Peyer's patch (tissue), 4 donors: Measurements from ENCODE around the gene INPP5A. TPM values are rescaled to one million over a fixed set of nuclear protein-coding genes. Genes with fewer than 3 reads are reported as not detected.

Experiments used
- DNase-seq, 3 donors: peaks; one replicate each; pipeline ENCODE4 v3.0.0-alpha.2; 2017 to 2019
- H3K27ac ChIP-seq, 4 donors: fragments of 200-600 bp; sonication (generic); one replicate each; pipeline ENCODE4 v1.5.1; 2016 to 2019
- H3K27me3 ChIP-seq, 2 donors: fragments of 200-600 bp; sonication (generic); one replicate each; pipeline ENCODE4 v1.5.1; 2019
- H3K36me3 ChIP-seq, 3 donors: fragments of 200-600 bp; sonication (generic); one replicate each; pipeline ENCODE4 v1.5.1; 2016 to 2019
- H3K4me1 ChIP-seq, 4 donors: fragments of 200-600 bp; sonication (generic); one replicate each; pipeline ENCODE4 v1.5.1; 2016 to 2019
- H3K4me3 ChIP-seq, 4 donors: fragments of 200-600 bp; sonication (generic); 1 replicate in 3 of 4; 2 replicates in 1 of 4; pipeline ENCODE4 v1.5.1; 2016 to 2019; ENCODE audit warnings: mild to moderate bottlenecking in 1 of 4
- H3K9me3 ChIP-seq, 4 donors: fragments of 200-600 bp; sonication (generic); one replicate each; pipeline ENCODE4 v1.5.1; 2016 to 2019; ENCODE audit warnings: mild to moderate bottlenecking in 1 of 4
- CTCF ChIP-seq, 6 experiments: fragments of 450-650 bp in 4 of 6; fragments of 200-600 bp in 2 of 6; sonication (generic) in 1 of 6; IDR thresholded peaks; one replicate each; pipeline ENCODE4 v1.5.1; 2017 to 2019; ENCODE audit warnings: antibody characterized with exemption in 6 of 6, mild to moderate bottlenecking in 3 of 6, moderate library complexity in 1 of 6
- POLR2A ChIP-seq, 2 donors: fragments of 450-650 bp; IDR thresholded peaks; one replicate each; pipeline ENCODE4 v1.5.1; 2017; ENCODE audit warnings: antibody characterized with exemption in 2 of 2, mild to moderate bottlenecking in 2 of 2, moderate library complexity in 2 of 2
- total RNA-seq, 4 donors: library from RNA; depleted of rRNA; stranded (reverse); fragments of >200 nt; gene quantifications; one replicate each; pipeline ENCODE4 v1.1.0, GENCODE V29; 2016

Gene INPP5A
- total RNA-seq, 4 donors from 2014 or later, result 33.8 to 76.4 (median 38.1) TPM

- peaks cover 0 to 32% (median 0%) of the 10 kb centered on the region in 3 donors for H3K36me3 ChIP-seq
- TF ChIP-seq POLR2A (IDR thresholded peaks at IDR 0.05), result no peak
- no peak for TF ChIP-seq CTCF (IDR thresholded peaks at IDR 0.05)
- H3K27ac ChIP-seq, result no peak overlapping the region
- H3K4me1 ChIP-seq, result no peaks in the 10 kb centered on the region
- H3K9me3 ChIP-seq, result no peaks in the 10 kb centered on the region
- no peaks in the 10 kb centered on the region for H3K27me3 ChIP-seq
- no peak for DNase-seq
- no peak overlapping the region for H3K4me3 ChIP-seq
Measured at GRCh38 chr10:132716691-132717490, 179.3 kb downstream of the INPP5A start.

- no peaks in the 10 kb centered on the region for H3K27me3 ChIP-seq
- H3K36me3 ChIP-seq, result peaks cover 0 to 3% (median 0%) of the 10 kb centered on the region in 3 donors
- no peaks in the 10 kb centered on the region for H3K4me1 ChIP-seq
- H3K27ac ChIP-seq, result peak overlapping the region in 1 of 4 donors; percentile 6
- no peaks in the 10 kb centered on the region for H3K9me3 ChIP-seq
- DNase-seq, result no peak
- TF ChIP-seq POLR2A (IDR thresholded peaks at IDR 0.05) (no peak), CTCF (IDR thresholded peaks at IDR 0.05) (no peak)
- H3K4me3 ChIP-seq, result no peak overlapping the region
Measured at GRCh38 chr10:132721725-132722124, 184.1 kb downstream of the INPP5A start.

GRCh38 chr10:132722394-132723329 is 185.1 kb downstream of the INPP5A start:
- Histone ChIP-seq H3K9me3 (no peaks in the 10 kb centered on the region), H3K4me1 (no peaks in the 10 kb centered on the region), H3K27ac (no peak overlapping the region), H3K27me3 (no peaks in the 10 kb centered on the region), H3K36me3 (peaks cover 0 to 8% (median 0%) of the 10 kb centered on the region in 3 donors), H3K4me3 (no peak overlapping the region)
- DNase-seq, result no peak
- no peak for TF ChIP-seq CTCF (IDR thresholded peaks at IDR 0.05)
- TF ChIP-seq POLR2A (IDR thresholded peaks at IDR 0.05), result no peak

- H3K4me3 ChIP-seq, result no peak overlapping the region
- no peaks in the 10 kb centered on the region for H3K4me1 ChIP-seq
- TF ChIP-seq CTCF (IDR thresholded peaks at IDR 0.05), result no peak
- TF ChIP-seq POLR2A (IDR thresholded peaks at IDR 0.05), result no peak
- H3K27ac ChIP-seq, result no peak overlapping the region
- H3K27me3 ChIP-seq, result no peaks in the 10 kb centered on the region
- H3K36me3 ChIP-seq, result peaks cover 0 to 16% (median 0%) of the 10 kb centered on the region in 3 donors
- no peak for DNase-seq
- no peaks in the 10 kb centered on the region for H3K9me3 ChIP-seq
Measured at GRCh38 chr10:132723330-132723970, 185.9 kb downstream of the INPP5A start.

- DNase-seq, result no peak
- Histone ChIP-seq H3K36me3 (peaks cover 0 to 26% (median 0%) of the 10 kb centered on the region in 3 donors), H3K27me3 (no peaks in the 10 kb centered on the region), H3K4me3 (no peak overlapping the region), H3K9me3 (no peaks in the 10 kb centered on the region), H3K4me1 (no peaks in the 10 kb centered on the region), H3K27ac (no peak overlapping the region)
- no peak for TF ChIP-seq CTCF (IDR thresholded peaks at IDR 0.05)
- TF ChIP-seq POLR2A (IDR thresholded peaks at IDR 0.05), result no peak
Measured at GRCh38 chr10:132724446-132724845, 186.9 kb downstream of the INPP5A start.
